ENCODE data around the gene GANAB. TPM values are rescaled to one million over a fixed set of nuclear protein-coding genes. Genes with fewer than 3 reads are reported as not detected.
A peak's percentile ranks its signal among the peaks of the same experiment; 100 is the strongest.

Gene GANAB
- total and polyA plus RNA-seq, 2 experiments from 2014 or later = 212 to 251 TPM

DNA sequence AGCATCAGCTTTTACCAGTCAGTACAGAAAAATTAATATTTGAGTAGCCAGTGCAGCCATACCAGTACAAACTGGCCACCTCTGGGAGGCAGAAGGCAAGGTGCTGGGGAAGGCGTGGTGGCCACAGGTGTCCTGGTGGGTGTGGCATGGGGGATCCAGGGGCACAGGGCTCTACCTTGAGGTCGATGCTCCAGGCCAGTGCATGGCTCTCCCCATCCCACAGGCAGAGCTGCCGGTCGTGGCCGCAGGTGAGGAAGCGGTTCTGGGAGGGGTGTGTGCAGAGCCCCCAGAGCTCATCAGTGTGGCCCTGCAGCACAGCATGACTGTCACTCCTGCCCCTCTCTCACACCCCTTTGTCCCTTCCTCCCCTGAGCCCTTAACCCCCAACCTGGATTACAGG lies 40.9 kb downstream of the GANAB start:
- no peak overlapping the region for H3K27ac ChIP-seq
- H3K4me1 ChIP-seq (ENCODE audit: insufficient read depth) = peaks cover 8% of the 10 kb centered on the region
- no peak overlapping the region for H2AFZ ChIP-seq
- DNase-seq (ENCODE audit: low spot score) = no peak
- H3K4me2 ChIP-seq = no peak overlapping the region
- no peak for TF ChIP-seq EZH2phosphoT487 (IDR thresholded peaks at IDR 0.05; ENCODE audit: low read depth, severe bottlenecking, unreplicated experiment)
- TF ChIP-seq EZH2 (IDR thresholded peaks at IDR 0.05; ENCODE audit: borderline replicate concordance) = no peak
- TF ChIP-seq, protein P1, sequence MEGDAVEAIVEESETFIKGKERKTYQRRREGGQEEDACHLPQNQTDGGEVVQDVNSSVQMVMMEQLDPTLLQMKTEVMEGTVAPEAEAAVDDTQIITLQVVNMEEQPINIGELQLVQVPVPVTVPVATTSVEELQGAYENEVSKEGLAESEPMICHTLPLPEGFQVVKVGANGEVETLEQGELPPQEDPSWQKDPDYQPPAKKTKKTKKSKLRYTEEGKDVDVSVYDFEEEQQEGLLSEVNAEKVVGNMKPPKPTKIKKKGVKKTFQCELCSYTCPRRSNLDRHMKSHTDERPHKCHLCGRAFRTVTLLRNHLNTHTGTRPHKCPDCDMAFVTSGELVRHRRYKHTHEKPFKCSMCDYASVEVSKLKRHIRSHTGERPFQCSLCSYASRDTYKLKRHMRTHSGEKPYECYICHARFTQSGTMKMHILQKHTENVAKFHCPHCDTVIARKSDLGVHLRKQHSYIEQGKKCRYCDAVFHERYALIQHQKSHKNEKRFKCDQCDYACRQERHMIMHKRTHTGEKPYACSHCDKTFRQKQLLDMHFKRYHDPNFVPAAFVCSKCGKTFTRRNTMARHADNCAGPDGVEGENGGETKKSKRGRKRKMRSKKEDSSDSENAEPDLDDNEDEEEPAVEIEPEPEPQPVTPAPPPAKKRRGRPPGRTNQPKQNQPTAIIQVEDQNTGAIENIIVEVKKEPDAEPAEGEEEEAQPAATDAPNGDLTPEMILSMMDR (IDR thresholded peaks at IDR 0.05; ENCODE audit: poor library complexity) = no peak
- H3K36me3 ChIP-seq (replicated peaks; ENCODE audit: insufficient read depth, low read depth) = no peaks in the 10 kb centered on the region
- H3K79me2 ChIP-seq = peaks cover 13% of the 10 kb centered on the region
- 96% methylated on average over 6 of the region's 6 CpGs for WGBS (ENCODE audit: low lambda C conversion rate, missing lambda C conversion rate)
- no peaks in the 10 kb centered on the region for H3K27me3 ChIP-seq
- H4K20me1 ChIP-seq (ENCODE audit: insufficient read depth, poor library complexity, severe bottlenecking) = peaks cover 2% of the 10 kb centered on the region
- no peaks in the 10 kb centered on the region for H3K9me2 ChIP-seq (replicated peaks; ENCODE audit: insufficient read depth)
- no peaks in the 10 kb centered on the region for H3K9me3 ChIP-seq (ENCODE audit: low read depth)
- no peak overlapping the region for H3K4me3 ChIP-seq

DNA sequence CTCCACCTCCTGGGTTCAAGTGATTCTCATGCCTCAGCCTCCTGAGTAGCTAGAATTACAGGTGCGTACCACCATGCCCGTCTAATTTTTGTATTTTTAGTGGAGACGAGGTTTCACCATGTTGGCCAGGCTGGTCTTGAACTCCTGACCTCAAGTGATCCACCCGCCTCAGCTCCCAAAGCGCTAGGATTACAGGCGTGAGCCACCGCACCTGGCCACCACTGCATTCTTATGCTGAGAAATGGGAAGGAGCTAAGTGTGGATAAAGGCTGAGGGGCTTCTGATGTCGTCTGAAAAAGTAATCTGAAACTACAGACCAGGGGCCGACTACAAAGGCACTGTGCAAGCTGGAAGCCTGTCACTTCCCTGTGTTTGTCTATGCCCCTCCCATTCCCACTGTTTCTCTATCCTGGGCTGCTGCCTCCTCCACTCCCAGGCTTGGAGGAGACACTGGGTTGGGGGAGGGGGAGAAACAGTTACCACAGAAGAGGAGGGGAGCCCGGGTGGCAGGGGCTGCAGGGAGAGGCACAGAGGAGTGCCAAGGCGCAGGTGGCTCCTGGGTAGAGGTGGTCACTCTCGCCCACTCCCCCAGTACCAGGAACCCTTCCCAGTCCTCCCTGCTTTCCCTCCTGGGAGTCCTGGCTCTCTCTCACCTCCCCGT lies 41.8 kb downstream of the GANAB start:
- Histone ChIP-seq H3K9me3 (ENCODE audit: low read depth) (no peaks in the 10 kb centered on the region), H3K9me2 (replicated peaks; ENCODE audit: insufficient read depth) (no peaks in the 10 kb centered on the region), H4K20me1 (ENCODE audit: insufficient read depth, poor library complexity, severe bottlenecking) (peaks cover 11% of the 10 kb centered on the region), H3K36me3 (replicated peaks; ENCODE audit: insufficient read depth, low read depth) (no peaks in the 10 kb centered on the region), H3K4me3 (no peak overlapping the region), H3K27ac (no peak overlapping the region), H2AFZ (no peak overlapping the region), H3K79me2 (peaks cover 17% of the 10 kb centered on the region), H3K4me2 (no peak overlapping the region), H3K27me3 (no peaks in the 10 kb centered on the region), H3K4me1 (ENCODE audit: insufficient read depth) (peaks cover 16% of the 10 kb centered on the region)
- 71% methylated on average over 13 of the region's 13 CpGs for WGBS (ENCODE audit: low lambda C conversion rate, missing lambda C conversion rate)
- DNase-seq (ENCODE audit: low spot score) = peak; percentile 41
- TF ChIP-seq, protein P1 (IDR thresholded peaks at IDR 0.05; ENCODE audit: poor library complexity) = no peak
- no peak for TF ChIP-seq EZH2 (IDR thresholded peaks at IDR 0.05; ENCODE audit: borderline replicate concordance)
- TF ChIP-seq EZH2phosphoT487 (IDR thresholded peaks at IDR 0.05; ENCODE audit: low read depth, severe bottlenecking, unreplicated experiment) = no peak

DNA sequence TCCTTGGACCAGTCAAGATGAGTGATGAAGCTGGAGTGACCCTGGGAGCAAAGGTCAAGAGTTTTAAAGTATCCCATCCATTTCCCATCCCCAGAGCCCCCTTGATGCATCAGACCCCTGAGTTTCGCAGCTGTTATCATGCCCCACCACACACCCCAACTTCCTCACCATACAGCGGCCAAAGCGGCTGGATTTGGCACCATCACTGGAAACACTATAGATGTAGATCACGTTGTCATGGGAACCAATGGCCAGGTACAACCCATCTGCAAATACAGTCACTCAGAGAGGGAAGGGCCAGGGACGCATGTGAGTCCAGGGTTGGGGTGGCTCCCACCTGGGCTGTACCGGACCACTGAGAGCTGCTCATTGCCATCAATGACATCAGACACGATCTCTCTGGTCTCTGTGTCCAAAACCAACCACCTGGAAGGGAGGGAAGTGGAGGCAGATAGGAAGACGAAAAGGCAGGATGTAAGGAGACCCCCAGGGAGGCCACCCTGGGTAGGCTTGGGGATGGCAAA lies 42.6 kb downstream of the GANAB start:
- 96% methylated on average over 8 of the region's 8 CpGs for WGBS (ENCODE audit: low lambda C conversion rate, missing lambda C conversion rate)
- Histone ChIP-seq H4K20me1 (ENCODE audit: insufficient read depth, poor library complexity, severe bottlenecking) (peaks cover 14% of the 10 kb centered on the region), H3K4me2 (no peak overlapping the region), H2AFZ (no peak overlapping the region), H3K4me1 (ENCODE audit: insufficient read depth) (peaks cover 20% of the 10 kb centered on the region), H3K27me3 (no peaks in the 10 kb centered on the region), H3K36me3 (replicated peaks; ENCODE audit: insufficient read depth, low read depth) (no peaks in the 10 kb centered on the region), H3K9me3 (ENCODE audit: low read depth) (no peaks in the 10 kb centered on the region), H3K9me2 (replicated peaks; ENCODE audit: insufficient read depth) (no peaks in the 10 kb centered on the region), H3K4me3 (no peak overlapping the region), H3K79me2 (peaks cover 23% of the 10 kb centered on the region), H3K27ac (no peak overlapping the region)
- TF ChIP-seq EZH2phosphoT487 (IDR thresholded peaks at IDR 0.05; ENCODE audit: low read depth, severe bottlenecking, unreplicated experiment) (no peak), EZH2 (IDR thresholded peaks at IDR 0.05; ENCODE audit: borderline replicate concordance) (no peak)
- TF ChIP-seq, protein P1 (IDR thresholded peaks at IDR 0.05; ENCODE audit: poor library complexity) = no peak
- no peak for DNase-seq (ENCODE audit: low spot score)

All from hepatocyte (in vitro differentiated cells).